H1 (cell line): ENCODE results near the gene PTGES2. TPM values are rescaled to one million over a fixed set of nuclear protein-coding genes. Genes with fewer than 3 reads are reported as not detected.

Experiments
- CTCF ChIA-PET: fragments of 300-600 bp; sonication (Branson Sonifier 250); formaldehyde crosslinking; loops from one replicate; lab custom pipeline; 2021; ENCODE audit not compliant: partially characterized antibody; lab: Charles Lee
- POLR2A ChIA-PET: fragments of 300-600 bp; sonication (Branson Sonifier 250); formaldehyde crosslinking; loops from one replicate; lab custom pipeline; 2021; ENCODE audit warnings: inconsistent platforms; ENCODE audit not compliant: partially characterized antibody; lab: Charles Lee
- DNase-seq, 2 experiments: peaks; one replicate each; pipeline versions ENCODE4 v3.0.0 to v3.0.0-alpha.2; 2010 to 2022; ENCODE audit warnings: low spot score in 2 of 2, low read depth in 1 of 2, mixed read lengths in 1 of 2
- FAIRE-seq: peaks from 2 replicates; lab custom pipeline; 2011; peaks lifted over from hg19 to GRCh38; lab: Jason Lieb, UNC
- H2AFZ ChIP-seq: 2 replicates; pipeline ENCODE4 v1.8.1; 2012; ENCODE audit warnings: low read length, inconsistent platforms
- H2AK5ac ChIP-seq: 2 replicates; pipeline ENCODE4 v1.6.1; 2013; ENCODE audit warnings: low read depth, low read length
- H2BK120ac ChIP-seq: replicated peaks from 2 replicates; pipeline ENCODE3; 2013; ENCODE audit warnings: low read depth, low read length, inconsistent platforms
- H2BK12ac ChIP-seq: 2 replicates; pipeline ENCODE4 v1.6.1; 2013; ENCODE audit warnings: low read depth, low read length
- H2BK15ac ChIP-seq: 2 replicates; pipeline ENCODE4 v1.6.1; 2013; ENCODE audit warnings: low read length
- H2BK20ac ChIP-seq: 2 replicates; pipeline ENCODE4 v1.6.1; 2013; ENCODE audit warnings: low read length
- H2BK5ac ChIP-seq: 2 replicates; pipeline ENCODE4 v1.6.1; 2013; ENCODE audit warnings: low read depth, low read length
- H3K14ac ChIP-seq: 2 replicates; pipeline ENCODE4 v1.6.1; 2013; ENCODE audit warnings: inconsistent platforms; ENCODE audit not compliant: insufficient read length
- H3K18ac ChIP-seq: 2 replicates; pipeline ENCODE4 v1.6.1; 2013; ENCODE audit warnings: low read length; ENCODE audit errors: extremely low read depth
- H3K23ac ChIP-seq: 2 replicates; pipeline ENCODE4 v1.6.1; 2013; ENCODE audit warnings: inconsistent platforms; ENCODE audit not compliant: insufficient read length
- H3K23me2 ChIP-seq: 2 replicates; pipeline ENCODE4 v1.6.1; 2013; ENCODE audit warnings: low read depth, low read length
- H3K27ac ChIP-seq: 2 replicates; pipeline ENCODE4 v1.6.1; 2011; ENCODE audit warnings: low read depth, low read length, inconsistent platforms
- H3K27me3 ChIP-seq, 4 experiments: replicated peaks in 1 of 4; 1 replicate in 1 of 4; 2 replicates in 3 of 4; pipeline versions ENCODE4 v1.6.1 to v1.8.1; 2011 to 2013; ENCODE audit warnings: low read length in 3 of 4, mild to moderate bottlenecking in 3 of 4, inconsistent platforms in 2 of 4, mixed read lengths in 2 of 4, moderate library complexity in 1 of 4; ENCODE audit not compliant: control insufficient read depth in 3 of 4, insufficient read depth in 3 of 4; ENCODE audit errors: extremely low read depth in 1 of 4
- H3K36me3 ChIP-seq, 4 experiments: 2 replicates each; pipeline versions ENCODE4 v1.6.1 to v1.8.1; 2011 to 2013; ENCODE audit warnings: mild to moderate bottlenecking in 4 of 4, low read length in 3 of 4, moderate library complexity in 2 of 4, control low read depth in 1 of 4, inconsistent platforms in 1 of 4; ENCODE audit not compliant: insufficient read depth in 4 of 4, control insufficient read depth in 2 of 4
- H3K4ac ChIP-seq: replicated peaks from 2 replicates; pipeline ENCODE3; 2013; ENCODE audit warnings: low read length, low read depth, mixed read lengths, inconsistent platforms; ENCODE audit not compliant: insufficient read length
- H3K4me1 ChIP-seq, 4 experiments: replicated peaks in 1 of 4; 1 replicate in 1 of 4; 2 replicates in 3 of 4; pipeline versions ENCODE4 v1.6.1 to v1.8.1; 2011 to 2013; ENCODE audit warnings: low read length in 3 of 4, inconsistent platforms in 2 of 4, mixed read lengths in 1 of 4; ENCODE audit not compliant: insufficient read depth in 4 of 4, control insufficient read depth in 3 of 4
- H3K4me2 ChIP-seq, 2 experiments: 2 replicates each; pipeline versions ENCODE4 v1.6.1 to v1.8.1; 2011 to 2013; ENCODE audit warnings: low read depth in 2 of 2, low read length in 2 of 2, control low read depth in 1 of 2, inconsistent platforms in 1 of 2, mild to moderate bottlenecking in 1 of 2; ENCODE audit not compliant: insufficient read depth in 1 of 2
- H3K4me3 ChIP-seq, 4 experiments: fragments of 200-600, 300-600 bp in 1 of 4; sonication (generic), shearing (Covaris generic), sonication (Bioruptor Twin) in 1 of 4; 2 replicates each; pipeline versions ENCODE4 v1.5.1 to v1.8.1; 2011 to 2016; ENCODE audit warnings: low read length in 4 of 4, low read depth in 3 of 4, control low read depth in 2 of 4, inconsistent platforms in 2 of 4, mild to moderate bottlenecking in 2 of 4, mixed read lengths in 1 of 4, moderate library complexity in 1 of 4; ENCODE audit not compliant: insufficient read depth in 2 of 4; ENCODE audit errors: extremely low read depth in 1 of 4
- H3K56ac ChIP-seq: replicated peaks from 2 replicates; pipeline ENCODE3; 2013; ENCODE audit warnings: low read depth, mild to moderate bottlenecking, mixed read lengths, low read length, inconsistent platforms; ENCODE audit not compliant: insufficient read length
- H3K79me1 ChIP-seq: 2 replicates; pipeline ENCODE4 v1.6.1; 2013; ENCODE audit warnings: low read depth, low read length, control low read depth
- H3K79me2 ChIP-seq, 2 experiments: 2 replicates each; pipeline versions ENCODE4 v1.6.1 to v1.8.1; 2012 to 2013; ENCODE audit warnings: low read length in 2 of 2, mild to moderate bottlenecking in 2 of 2, inconsistent platforms in 1 of 2; ENCODE audit not compliant: insufficient read depth in 2 of 2, control insufficient read depth in 1 of 2
- H3K9ac ChIP-seq, 4 experiments: replicated peaks in 1 of 4; 1 replicate in 1 of 4; 2 replicates in 3 of 4; pipeline versions ENCODE4 v1.6.1 to v1.8.1; 2011 to 2013; ENCODE audit warnings: low read depth in 3 of 4, low read length in 3 of 4, control low read depth in 2 of 4, mild to moderate bottlenecking in 2 of 4, moderate library complexity in 2 of 4, inconsistent platforms in 1 of 4; ENCODE audit errors: extremely low read depth in 1 of 4
- H3K9me3 ChIP-seq, 2 experiments: 2 replicates each; pipeline versions ENCODE4 v1.6.1 to v1.8.1; 2012 to 2013; ENCODE audit warnings: mild to moderate bottlenecking in 2 of 2, moderate library complexity in 2 of 2, control low read depth in 1 of 2, inconsistent platforms in 1 of 2, low read depth in 1 of 2, low read length in 1 of 2, mixed read lengths in 1 of 2; ENCODE audit not compliant: insufficient read depth in 2 of 2
- H4K20me1 ChIP-seq, 2 experiments: replicated peaks in 1 of 2; 2 replicates each; pipeline versions ENCODE3 to v1.8.1; 2011 to 2013; ENCODE audit warnings: inconsistent platforms in 2 of 2, low read length in 2 of 2, mild to moderate bottlenecking in 1 of 2; ENCODE audit not compliant: insufficient read depth in 2 of 2, control insufficient read depth in 1 of 2
- H4K5ac ChIP-seq: 2 replicates; pipeline ENCODE4 v1.6.1; 2013; ENCODE audit warnings: low read length, low read depth, mixed read lengths, inconsistent platforms; ENCODE audit not compliant: insufficient read length
- H4K8ac ChIP-seq: 2 replicates; pipeline ENCODE4 v1.8.0; 2013; ENCODE audit warnings: mild to moderate bottlenecking, moderate library complexity, low read length, inconsistent platforms; ENCODE audit not compliant: insufficient read depth; ENCODE audit errors: extremely low read depth
- H4K91ac ChIP-seq: replicated peaks from 2 replicates; pipeline ENCODE3; 2013; ENCODE audit warnings: low read length, mixed read lengths, inconsistent platforms; ENCODE audit not compliant: insufficient read length
- ATF3 ChIP-seq: IDR thresholded peaks from 2 replicates; pipeline ENCODE4 v1.6.1; 2011; ENCODE audit warnings: low read depth, mild to moderate bottlenecking, low read length; ENCODE audit not compliant: insufficient read depth
- BACH1 ChIP-seq: IDR thresholded peaks from 2 replicates; pipeline ENCODE4 v1.6.1; 2012; ENCODE audit warnings: low read length, improper control_type of control experiment
- E2F6 ChIP-seq: IDR thresholded peaks from 2 replicates; pipeline ENCODE4 v1.6.1; 2012; ENCODE audit warnings: inconsistent platforms
- EGR1 ChIP-seq: IDR thresholded peaks from 2 replicates; pipeline ENCODE4 v1.6.1; 2011; ENCODE audit warnings: low read depth, low read length, borderline replicate concordance
- JUN ChIP-seq: IDR thresholded peaks from 2 replicates; pipeline ENCODE4 v1.6.1; 2011; ENCODE audit warnings: low read depth, mild to moderate bottlenecking, improper control_type of control experiment, low read length
- RXRA ChIP-seq: IDR thresholded peaks from 2 replicates; pipeline ENCODE4 v1.6.1; 2011; ENCODE audit warnings: low read depth, mild to moderate bottlenecking, low read length, moderate library complexity; ENCODE audit not compliant: insufficient read depth
- SUZ12 ChIP-seq: fragments of 200-600 bp; sonication (generic); IDR thresholded peaks from 2 replicates; pipeline ENCODE4 v1.6.1; 2012; ENCODE audit warnings: mild to moderate bottlenecking, inconsistent platforms, low read length, moderate library complexity, mixed read lengths
- TAF7 ChIP-seq: optimal IDR thresholded peaks from 2 replicates; pipeline ENCODE3; 2011; ENCODE audit warnings: low read depth, mild to moderate bottlenecking, inconsistent platforms, low read length, moderate library complexity, borderline replicate concordance
- WGBS, 2 experiments: shearing (Covaris generic) in 1 of 2; methylation state at CpG; one replicate each; pipeline versions ENCODE4 v1.1.6 to v1.1.7; 2013 to 2015; ENCODE audit warnings: low lambda C conversion rate in 2 of 2, mixed read lengths in 2 of 2, inconsistent platforms in 1 of 2, low coverage in 1 of 2, missing lambda C conversion rate in 1 of 2; ENCODE audit not compliant: insufficient replicate concordance in 2 of 2, insufficient coverage in 1 of 2, insufficient read length in 1 of 2; ENCODE audit errors: extremely low coverage in 1 of 2, missing lambda C conversion rate in 1 of 2; 5-methylcytosine and 5-hydroxymethylcytosine counted together
- polyA plus RNA-seq, 7 experiments: library from polyadenylated mRNA; depleted of rRNA in 3 of 7; stranded (reverse) in 5 of 7; unstranded in 2 of 7; fragments of >200 nt in 5 of 7; fragments of 200-250 nt in 2 of 7; gene quantifications; 1 replicate in 5 of 7; 2 replicates in 1 of 7; 4 replicates in 1 of 7; pipeline versions ENCODE4 v1.2.1 to v1.2.3, GENCODE V29; 2011 to 2013; ENCODE audit warnings: missing spikeins in 2 of 7, mixed read lengths in 2 of 7
- total RNA-seq: library from RNA; stranded (reverse); fragmentation: NEBNext Ultra II Directional; extraction: Animal tissue kit (Norgen Biotek cat#: 25700); gene quantifications from 2 replicates; pipeline ENCODE4 v1.2.1, GENCODE V29; 2021

The PTGES2 gene
- total and polyA plus RNA-seq, 2 of the 8 experiments (the other 6 are each of a cell fraction or from before 2014, with no cell fraction given) = 80.7 to 81.2 TPM

GRCh38 chr9:128162215-128163026 is 34.9 kb upstream of the PTGES2 start:
- peaks cover 0 to 4% of the 10 kb centered on the region in 2 experiments for H4K20me1 ChIP-seq
- DNase-seq (no peak), FAIRE-seq (no peak)
- no peak overlapping the region for H2BK15ac ChIP-seq
- H3K4me3 ChIP-seq = no peak overlapping the region
- TF ChIP-seq TAF7 (no peak), ATF3 (no peak), RXRA (no peak), JUN (no peak), EGR1 (no peak), E2F6 (no peak), SUZ12 (no peak), BACH1 (no peak)
- no peak overlapping the region for H3K9ac ChIP-seq
- no peak overlapping the region for H3K4ac ChIP-seq
- H3K4me1 ChIP-seq = peaks cover 0 to 11% (median 1%) of the 10 kb centered on the region in 4 experiments; a peak in 4 of 7 replicates
- 0 out of 2 replicates have a peak, but pooled peaks cover 8% of the 10 kb centered on the region for H3K79me1 ChIP-seq
- no peak overlapping the region for H2AFZ ChIP-seq
- no peak overlapping the region for H2BK12ac ChIP-seq
- no peak overlapping the region for H3K56ac ChIP-seq
- H3K27me3 ChIP-seq = no peaks in the 10 kb centered on the region
- no peaks in the 10 kb centered on the region for H3K9me3 ChIP-seq
- H3K27ac ChIP-seq = no peak overlapping the region
- no peak overlapping the region for H2BK120ac ChIP-seq
- H4K8ac ChIP-seq = peak overlapping the region; percentile 57; the same call in 1 of the 2 replicates
- no peak overlapping the region for H3K23ac ChIP-seq
- H2AK5ac ChIP-seq = no peak overlapping the region
- H3K79me2 ChIP-seq = peaks cover 0 to 4% of the 10 kb centered on the region in 2 experiments; a peak in 1 of 4 replicates
- no peak overlapping the region for H2BK20ac ChIP-seq
- POLR2A ChIA-PET = interaction anchor here (0.6 to 5.1 kb wide), 11 partner anchors 9 to 767 kb away, joined by 3 to 21 read pairs (median 3); partner anchors contain the start of gene PTGES2
- H2BK5ac ChIP-seq = no peak overlapping the region
- no peak overlapping the region for H3K14ac ChIP-seq
- H3K4me2 ChIP-seq = no peak overlapping the region
- no peak overlapping the region for H4K5ac ChIP-seq
- no peak overlapping the region for H4K91ac ChIP-seq
- CTCF ChIA-PET = interaction anchor here (1.0 to 1.9 kb wide), 3 partner anchors 13 to 44 kb away, joined by 3 to 6 read pairs (median 4); no protein-coding TSS in a partner anchor
- WGBS, 2 experiments = 96% methylated on average over 10 of the region's 10 CpGs; no CpG with 5 or more reads in 1 of the 2 experiments
- peaks cover 5% of the 10 kb centered on the region; the same call in 1 of the 2 replicates for H3K23me2 ChIP-seq
- H3K18ac ChIP-seq = no peak overlapping the region
- peaks cover 1 to 33% (median 12%) of the 10 kb centered on the region in 4 experiments; a peak in 7 of 8 replicates for H3K36me3 ChIP-seq
